SK-MEL-5 (cell line): Measurements from ENCODE around the gene C20orf141. TPM values are rescaled to one million over a fixed set of nuclear protein-coding genes. Genes with fewer than 3 reads are reported as not detected.
"Not testable (repeated sequence)": the region's sequence is repeated elsewhere in the genome, so short reads cannot be mapped to it uniquely, and the experiment has no call there.

ENCODE experiments used
- DNase-seq: peaks from one replicate; pipeline ENCODE4 v3.0.0-alpha.2; 2016; ENCODE audit warnings: low read depth, low spot score
- in situ Hi-C: cut with HindIII; loops from 2 replicates; pipeline ENCODE4 v1.10.0; 2016; ENCODE audit warnings: low sequenced_read_pairs, high pct_unique_total_duplicates, low pct_unique_long_range_greater_than_20kb
- total RNA-seq: library from RNA; depleted of rRNA; stranded (reverse); fragments of >200 nt; shearing (Covaris generic); gene quantifications from 2 replicates; pipeline ENCODE4 v1.2.3, GENCODE V29; 2014

The C20orf141 gene
- total RNA-seq, 1 experiment from 2014 or later, result not detected

DNA sequence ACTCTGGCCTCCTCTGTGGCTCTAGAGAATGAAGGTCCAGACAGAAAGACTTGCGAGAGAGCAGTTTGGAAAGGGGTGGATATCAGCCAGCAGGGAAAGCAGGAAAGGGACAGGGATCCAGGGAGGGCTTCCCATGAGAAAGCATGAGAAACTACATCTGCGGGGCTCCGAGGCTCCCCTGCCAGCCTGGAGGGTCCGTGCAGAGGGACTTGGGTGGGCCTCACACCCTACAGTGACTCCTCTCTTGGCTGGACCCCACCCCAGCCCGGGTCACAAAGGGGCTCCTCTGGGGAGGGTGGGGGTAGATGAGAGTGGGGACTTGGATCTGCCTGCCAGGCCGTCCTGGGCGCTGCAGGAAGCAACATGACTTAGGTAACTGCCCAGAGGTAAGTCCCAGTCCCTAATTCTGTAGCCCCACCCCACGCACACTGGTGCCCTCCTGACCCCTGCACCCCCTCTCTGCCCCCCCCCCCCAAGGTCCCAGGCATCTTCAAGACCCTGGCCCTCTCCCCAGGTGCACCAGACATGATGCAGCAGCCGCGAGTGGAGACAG is 1.3 kb downstream of the C20orf141 start, which contains the start of gene TMEM239:
TSS of gene TMEM239 (plus strand) at position 335 of the 553 bp plus-strand sequence. CDS start at position 526, 191 bp downstream.
- DNase-seq, result no peak

DNA sequence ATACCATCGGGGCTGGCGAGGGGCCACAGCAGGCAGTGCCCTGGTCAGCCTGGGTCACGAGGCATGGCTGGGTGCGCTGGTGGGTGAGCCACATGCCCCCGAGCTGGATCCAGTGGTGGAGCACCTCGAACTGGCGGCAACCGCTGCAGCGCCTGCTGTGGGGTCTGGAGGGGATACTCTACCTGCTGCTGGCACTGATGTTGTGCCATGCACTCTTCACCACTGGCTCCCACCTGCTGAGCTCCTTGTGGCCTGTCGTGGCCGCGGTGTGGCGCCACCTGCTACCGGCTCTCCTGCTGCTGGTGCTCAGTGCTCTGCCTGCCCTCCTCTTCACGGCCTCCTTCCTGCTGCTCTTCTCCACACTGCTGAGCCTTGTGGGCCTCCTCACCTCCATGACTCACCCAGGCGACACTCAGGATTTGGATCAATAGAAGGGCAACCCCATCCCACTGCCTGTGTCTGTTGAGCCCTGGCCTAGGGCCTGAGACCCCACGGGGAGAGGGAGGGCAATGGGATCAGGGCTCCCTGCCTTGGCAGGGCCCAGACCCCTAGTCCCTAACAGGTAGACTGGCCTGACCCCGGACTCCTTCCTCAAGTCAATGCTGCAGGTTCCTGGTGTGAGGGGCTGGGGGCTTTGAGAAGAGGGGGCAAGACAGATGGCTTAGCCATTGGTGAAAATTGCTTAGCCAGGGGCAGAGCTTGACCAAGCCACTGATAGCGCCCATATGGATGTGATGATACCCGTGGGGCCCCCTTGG is 2.0 kb downstream of the C20orf141 start:
- DNase-seq, result peak; percentile 39

More for the DNA sequence above, 1.3 kb downstream of the C20orf141 start, which contains the start of gene TMEM239:
- in situ Hi-C loops, result no loop called here

DNA sequence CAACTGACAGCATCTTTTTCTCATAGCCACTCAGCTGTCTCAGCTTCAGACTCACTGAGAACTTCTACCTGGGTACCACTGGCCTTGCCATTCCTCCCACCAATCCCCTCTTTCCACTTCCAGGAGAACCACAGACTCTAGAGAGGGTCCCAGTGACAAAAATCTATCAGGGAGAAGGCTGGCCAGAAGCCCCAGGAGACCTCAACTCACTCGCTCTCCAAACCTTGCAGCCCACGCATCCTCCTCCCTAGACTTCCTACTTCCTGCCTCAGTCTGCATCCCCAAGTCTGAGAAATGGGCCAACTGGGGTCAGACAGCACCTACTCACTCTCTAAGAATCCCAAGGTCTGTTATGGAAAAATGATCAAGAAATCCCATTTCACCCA is 2.5 kb downstream of the C20orf141 start:
- no peak for DNase-seq
- in situ Hi-C loops, result no loop called here

More for the DNA sequence above, 2.0 kb downstream of the C20orf141 start:
- in situ Hi-C loops, result no loop called here

DNA sequence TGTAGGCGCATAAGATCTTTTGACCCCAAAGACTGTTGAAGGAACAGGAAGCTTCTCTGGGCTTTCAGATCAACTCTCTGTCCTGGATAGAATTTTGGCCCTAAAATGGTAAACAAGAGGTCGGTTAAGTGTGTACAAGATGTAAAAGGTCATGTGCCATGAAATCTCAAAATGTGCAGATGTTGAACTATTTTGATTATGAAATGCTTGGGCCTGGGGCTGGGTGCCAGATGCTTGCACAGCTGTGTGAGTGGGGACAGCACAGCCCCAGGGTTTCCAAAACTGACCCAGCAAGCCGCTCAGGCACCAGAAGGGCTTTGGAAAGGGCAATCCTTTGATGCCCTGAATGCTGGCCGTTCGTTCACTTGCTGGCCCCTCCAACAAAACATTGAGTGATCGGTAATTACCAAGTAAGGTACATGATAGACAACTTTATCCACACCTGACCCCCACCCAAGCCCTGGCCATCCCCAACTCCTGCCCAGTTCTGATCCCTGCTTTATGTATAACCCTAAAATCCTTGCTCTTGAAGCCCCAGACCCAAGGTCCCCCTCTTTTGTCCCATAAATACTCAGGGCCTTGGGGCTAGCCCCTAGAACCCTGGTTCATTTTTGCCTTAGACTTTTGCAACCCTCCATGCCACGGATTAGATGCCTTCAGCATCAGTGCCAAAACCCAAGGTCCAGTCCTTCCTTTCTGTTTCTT is 3.3 kb downstream of the C20orf141 start:
- in situ Hi-C loops, result no loop called here

DNA sequence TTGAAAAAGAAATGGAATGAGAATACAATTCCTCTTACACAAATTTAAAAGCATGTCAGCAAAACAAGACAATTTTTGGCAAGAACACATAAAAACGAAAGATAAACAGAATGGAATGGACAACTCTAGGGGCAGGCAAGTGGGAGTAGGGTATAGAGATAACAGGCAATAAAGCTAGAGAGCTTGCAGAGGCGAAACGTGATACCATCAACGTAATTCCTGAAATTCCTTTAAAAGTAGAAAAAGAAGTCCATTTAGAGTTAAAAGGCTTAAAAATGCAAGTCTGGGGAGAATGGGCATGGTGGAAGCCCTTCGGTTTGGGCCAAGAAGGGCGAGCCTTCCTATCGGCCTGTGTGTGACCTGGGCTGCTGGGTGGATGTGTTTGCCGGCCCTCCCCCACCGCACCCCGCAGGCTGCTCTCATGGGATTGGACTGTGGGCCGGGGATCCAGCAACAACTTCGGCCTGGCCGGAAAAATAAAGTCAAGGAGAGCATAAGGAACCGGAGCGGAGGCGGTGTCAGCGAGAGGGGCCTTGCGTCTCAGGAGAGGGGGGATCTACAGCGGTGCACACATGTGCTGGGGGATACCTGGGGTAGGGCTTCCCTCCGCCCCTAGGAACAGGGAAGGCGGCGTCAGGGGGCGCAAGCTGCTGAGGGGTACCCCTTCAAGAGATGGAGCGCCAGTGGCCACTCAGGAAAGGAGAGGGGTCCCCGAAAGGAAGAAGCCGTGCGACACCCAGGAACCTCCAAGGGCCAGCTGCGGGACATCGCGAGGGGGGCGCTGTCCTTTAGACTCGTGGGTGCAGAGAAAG is 5.5 kb downstream of the C20orf141 start:
- in situ Hi-C loops, result no loop called here
- DNase-seq, result no peak

More for the DNA sequence above, 3.3 kb downstream of the C20orf141 start:
- DNase-seq, result no peak

DNA sequence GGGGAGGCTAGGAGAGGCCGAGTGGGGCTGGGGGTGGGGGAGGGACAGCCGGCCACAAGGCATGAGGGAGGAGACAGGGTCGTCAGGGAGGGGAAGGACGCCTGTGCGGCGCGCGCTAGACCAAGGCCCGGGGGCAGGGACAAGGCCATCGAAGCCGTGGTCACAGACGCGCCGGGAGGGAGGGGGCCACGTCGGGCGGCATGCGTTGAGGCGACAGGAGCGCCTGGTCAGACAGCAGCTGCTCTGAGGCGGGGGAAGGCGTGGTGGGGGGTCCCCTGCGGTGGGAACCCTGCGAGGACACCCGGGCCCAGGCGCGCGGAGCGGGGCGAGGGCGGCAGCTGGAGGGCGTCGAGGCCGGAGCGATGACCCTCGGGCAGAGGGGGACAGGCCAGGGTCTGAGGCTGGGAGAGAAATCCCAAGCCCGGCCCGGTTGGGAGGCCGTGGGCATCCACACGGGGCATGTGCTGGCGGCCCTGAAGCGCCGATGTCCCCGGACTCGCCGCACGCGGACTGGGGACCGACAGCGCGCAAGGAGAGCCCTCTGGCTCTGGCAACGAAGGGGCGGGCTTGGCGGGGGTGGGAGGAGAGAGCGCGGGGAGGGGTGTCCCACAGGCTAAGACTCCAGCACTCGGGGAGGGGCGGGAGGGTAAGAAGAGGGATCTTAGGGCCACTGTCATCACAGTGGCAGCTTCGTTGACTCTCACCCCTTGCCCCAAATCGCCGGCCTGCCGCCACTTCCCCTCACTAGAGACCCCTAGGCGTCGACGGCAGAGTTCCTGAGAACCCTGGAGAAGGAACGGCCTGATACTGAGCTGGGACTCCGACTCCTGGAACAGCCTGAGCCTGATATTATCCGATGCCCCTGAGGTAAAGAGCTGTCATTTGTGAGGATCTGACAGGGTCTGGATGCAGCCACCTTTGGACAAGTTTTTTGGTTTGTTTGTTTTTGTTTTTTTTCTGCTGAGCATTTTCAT is 6.4 kb downstream of the C20orf141 start:
- no peak for DNase-seq
- in situ Hi-C loops, result no loop called here

DNA sequence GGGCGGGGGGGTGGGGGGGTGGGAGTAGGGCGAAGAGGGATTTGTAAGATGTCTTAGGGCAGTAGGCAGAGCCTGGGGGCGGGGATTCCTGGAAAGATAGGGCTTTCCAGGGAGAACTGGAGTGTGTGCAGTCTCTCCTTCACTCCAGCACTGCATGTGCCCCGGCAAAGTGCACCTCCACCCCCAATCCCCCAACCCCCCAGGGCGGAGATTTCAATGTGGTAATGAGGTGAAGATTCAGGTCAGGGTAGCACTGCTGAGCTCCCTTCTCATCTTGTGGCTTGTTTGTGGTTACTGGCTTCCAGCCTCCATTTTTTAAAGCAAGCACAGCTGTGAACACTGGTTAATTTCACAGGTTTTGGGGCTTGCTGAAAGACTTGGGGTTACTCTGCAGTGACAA is 7.3 kb downstream of the C20orf141 start:
- DNase-seq, result no peak
- in situ Hi-C loops, result no loop called here

DNA sequence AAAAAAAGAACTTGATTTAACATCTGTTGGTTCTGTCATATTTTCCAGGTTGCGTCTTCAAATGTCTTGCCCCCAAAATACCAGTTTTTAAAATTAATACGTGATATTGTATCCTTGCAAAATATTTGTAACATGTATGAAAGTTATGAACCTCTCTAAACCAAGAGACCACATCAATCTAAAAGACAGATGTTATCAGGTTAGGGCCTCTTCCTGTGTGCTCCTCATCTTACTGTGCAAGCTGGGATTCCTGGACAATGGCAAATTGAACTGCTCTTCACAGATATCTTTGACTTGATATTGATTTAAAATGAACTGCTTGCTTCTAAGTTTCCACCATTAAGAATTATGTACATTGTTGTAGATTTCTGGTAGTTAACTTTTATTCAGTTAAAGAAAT is 11.0 kb downstream of the C20orf141 start:
- in situ Hi-C loops, result no loop called here
- no peak for DNase-seq

DNA sequence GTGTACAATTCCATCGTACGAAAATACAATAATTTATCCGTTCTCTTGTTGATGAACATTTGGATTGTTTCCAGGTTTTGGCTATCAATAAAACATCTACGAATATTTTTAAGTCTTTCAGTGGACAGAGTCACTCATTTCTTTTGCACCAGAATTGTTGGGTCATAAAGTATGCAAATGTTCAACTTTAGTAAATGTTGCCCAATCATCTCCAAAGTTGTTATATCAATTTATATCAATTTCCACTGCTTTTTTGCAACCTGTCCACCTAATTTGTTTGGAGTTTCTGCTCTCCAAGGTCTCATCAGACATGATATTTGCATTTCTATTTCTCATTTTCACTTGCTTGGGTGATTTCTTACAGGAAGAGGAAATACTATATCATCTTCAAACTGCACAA is 11.9 kb downstream of the C20orf141 start:
- in situ Hi-C loops, result no loop called here
- DNase-seq, result no peak

DNA sequence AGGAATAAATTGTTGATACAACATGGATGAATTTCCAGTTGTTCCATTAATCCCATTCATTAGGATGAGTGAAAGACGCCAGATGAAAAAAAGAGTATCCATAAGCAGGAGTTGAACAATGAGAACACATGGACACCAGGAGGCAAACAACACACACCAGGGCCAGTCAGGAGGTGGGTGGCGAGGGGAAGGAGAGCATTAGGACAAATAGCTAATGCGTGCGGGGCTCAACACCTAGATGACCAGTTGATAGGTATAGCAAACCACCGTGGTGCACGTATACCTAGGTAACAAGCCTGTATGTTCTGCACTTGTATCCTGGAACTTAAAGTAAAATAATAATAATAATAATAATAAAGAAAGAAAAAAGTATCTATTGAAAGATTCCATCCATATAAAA is 14.6 kb downstream of the C20orf141 start:
- in situ Hi-C loops, result no loop called here
- no peak for DNase-seq

DNA sequence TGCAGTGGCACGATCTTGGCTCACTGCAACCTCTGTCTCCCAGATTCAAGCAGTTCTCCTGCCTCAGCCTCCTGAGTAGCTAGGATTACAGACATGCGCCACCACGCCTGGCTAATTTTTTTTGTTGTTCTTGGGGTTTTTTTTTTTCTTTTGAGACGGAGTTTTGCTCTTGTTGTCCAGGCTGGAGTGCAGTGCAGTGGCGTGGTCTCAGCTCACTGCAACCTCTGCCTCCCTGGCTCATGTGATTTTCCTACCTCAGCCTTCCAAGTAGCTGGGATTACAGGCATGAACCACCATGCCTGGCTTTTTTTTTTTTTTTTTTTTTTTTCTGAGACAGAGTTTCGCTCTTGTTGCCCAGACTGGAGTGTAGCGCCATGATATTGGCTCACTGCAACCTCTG is 16.4 kb downstream of the C20orf141 start:
- in situ Hi-C loops, result not testable (repeated sequence)

DNA sequence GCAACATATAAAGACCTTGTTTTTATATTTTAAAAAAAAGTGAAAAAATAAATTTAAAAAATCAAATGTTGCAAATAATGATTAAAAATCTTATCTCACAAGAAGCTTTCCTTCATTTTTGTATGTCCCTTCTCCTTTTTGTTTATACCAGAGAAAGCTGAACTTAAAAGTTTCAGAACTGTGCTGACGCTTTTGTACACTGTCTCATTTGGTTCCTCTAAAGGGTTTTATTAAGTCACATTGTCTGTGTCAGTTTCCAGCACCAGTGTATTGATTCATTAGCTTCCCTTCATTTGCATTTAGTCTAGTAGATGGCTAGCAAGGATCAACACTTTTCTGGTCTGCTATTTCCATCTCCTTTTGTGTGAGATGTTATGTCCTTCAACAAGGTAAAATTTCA is 19.0 kb downstream of the C20orf141 start:
- in situ Hi-C loops, result no loop called here
- DNase-seq, result no peak

More for the DNA sequence above, 16.4 kb downstream of the C20orf141 start:
- DNase-seq, result not testable (repeated sequence)

DNA sequence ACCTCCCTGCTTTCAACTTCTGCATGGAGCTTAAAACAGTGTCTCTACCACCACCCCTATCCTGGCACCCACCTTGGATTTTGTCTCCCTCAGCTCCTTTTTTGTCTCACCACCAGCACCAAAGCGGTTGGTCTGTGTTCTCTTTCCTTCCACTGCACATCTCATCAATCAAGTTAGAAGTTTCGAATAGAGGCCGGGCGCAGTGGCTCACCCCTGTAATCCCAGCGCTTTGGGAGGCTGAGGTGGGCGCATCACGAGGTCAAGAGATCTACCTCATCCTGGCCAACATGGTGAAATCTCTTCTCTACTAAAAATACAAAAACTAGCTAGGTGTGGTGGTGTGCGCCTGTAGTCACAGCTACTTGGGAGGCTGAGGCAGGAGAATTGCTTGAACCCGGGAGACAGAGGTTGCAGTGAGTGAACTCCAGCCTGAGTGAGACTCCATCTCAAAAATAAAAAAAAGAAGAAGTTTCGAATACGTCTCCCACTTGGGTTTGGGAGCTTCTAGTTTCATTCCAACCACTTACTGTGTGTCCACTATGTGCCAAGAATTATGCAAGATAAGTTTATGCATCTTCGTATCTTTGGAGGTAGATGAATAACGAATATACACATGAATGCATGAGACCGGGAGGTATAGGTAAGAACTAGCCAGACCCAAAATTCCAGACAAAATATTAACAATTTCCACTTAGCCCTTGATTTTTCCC is 19.8 kb downstream of the C20orf141 start:
- in situ Hi-C loops, result no loop called here
- DNase-seq, result no peak

DNA sequence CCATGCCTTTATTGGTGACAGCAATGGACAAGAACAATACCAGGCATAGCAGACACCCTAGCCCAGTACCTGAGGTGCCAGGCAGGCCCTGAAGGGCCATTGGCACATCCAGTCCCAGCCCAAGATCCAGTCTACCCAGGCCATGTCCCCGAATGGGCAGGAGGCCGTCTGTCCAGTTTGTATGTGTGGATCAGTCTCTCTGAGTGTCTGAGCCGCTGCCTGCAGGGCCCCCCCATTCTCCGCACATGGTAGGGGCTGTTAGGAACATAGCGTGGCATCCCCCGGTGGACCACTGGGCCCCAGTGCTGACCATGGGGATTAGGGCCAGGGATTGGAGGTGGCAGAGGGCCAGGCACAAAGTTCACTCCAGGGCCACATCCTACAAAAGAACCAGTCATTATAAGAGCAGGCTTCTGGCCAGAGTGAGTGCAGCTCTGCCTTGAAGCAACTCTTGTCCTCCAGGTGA is 20.6 kb downstream of the C20orf141 start:
- no peak for DNase-seq
- in situ Hi-C loops, result no loop called here

DNA sequence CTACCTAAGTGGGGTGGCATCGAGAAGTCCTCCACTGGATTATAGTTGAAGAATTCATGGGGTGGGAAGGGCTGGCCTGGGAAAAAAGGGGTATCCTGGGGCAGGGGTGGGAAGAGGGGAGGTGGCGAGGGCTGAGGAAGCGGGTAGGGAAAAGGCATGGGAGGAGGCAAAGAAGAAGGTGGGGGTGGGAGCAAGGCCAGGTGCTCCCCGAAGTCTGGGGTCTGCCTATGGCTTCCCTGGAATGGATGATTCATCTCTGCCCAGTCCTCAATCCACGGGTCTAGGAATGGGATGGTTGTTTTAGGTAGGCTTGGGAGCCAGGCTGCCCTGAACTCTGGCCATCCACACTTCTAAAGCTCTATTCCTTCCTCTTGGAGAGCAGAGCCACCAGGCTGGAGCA is 21.2 kb downstream of the C20orf141 start:
- no peak for DNase-seq
- in situ Hi-C loops, result no loop called here
